Bronchial epithelial cell (primary cell): Measurements from ENCODE around the gene TMEM14A. TPM values are rescaled to one million over a fixed set of nuclear protein-coding genes. Genes with fewer than 3 reads are reported as not detected.
A peak's percentile ranks its signal among the peaks of the same experiment; 100 is the strongest.
"Not testable (repeated sequence)": the region's sequence is repeated elsewhere in the genome, so short reads cannot be mapped to it uniquely, and the experiment has no call there.

Source experiments
- DNase-seq: peaks from one replicate; pipeline ENCODE4 v3.0.0-alpha.2; 2010; ENCODE audit warnings: low read depth
- FAIRE-seq: peaks from 2 replicates; lab custom pipeline; 2011; peaks lifted over from hg19 to GRCh38; lab: Jason Lieb, UNC
- H3K27me3 ChIP-seq: 2 replicates; pipeline ENCODE4 v1.5.1; 2011; ENCODE audit warnings: low read length; ENCODE audit not compliant: control insufficient read depth, insufficient read depth
- H3K36me3 ChIP-seq: 2 replicates; pipeline ENCODE4 v1.5.1; 2011; ENCODE audit warnings: low read length; ENCODE audit not compliant: control insufficient read depth, insufficient read depth
- H3K4me3 ChIP-seq: 2 replicates; pipeline ENCODE4 v1.5.1; 2011; ENCODE audit warnings: mild to moderate bottlenecking, low read depth, low read length, control low read depth
- total RNA-seq: library from RNA; depleted of rRNA; stranded (reverse); fragments of >200 nt; gene quantifications from 2 replicates; pipeline ENCODE4 v1.2.1, GENCODE V29; 2014
- TF ChIP-seq, protein P1 (sequence below): IDR thresholded peaks from 2 replicates; pipeline ENCODE4 v1.5.1; 2011; ENCODE audit warnings: mild to moderate bottlenecking, moderate library complexity, low read length, control low read depth, inconsistent platforms; ENCODE audit not compliant: insufficient read depth, severe bottlenecking

Gene TMEM14A
- total RNA-seq, 1 donor from 2014 or later, result 22.6 TPM

DNA sequence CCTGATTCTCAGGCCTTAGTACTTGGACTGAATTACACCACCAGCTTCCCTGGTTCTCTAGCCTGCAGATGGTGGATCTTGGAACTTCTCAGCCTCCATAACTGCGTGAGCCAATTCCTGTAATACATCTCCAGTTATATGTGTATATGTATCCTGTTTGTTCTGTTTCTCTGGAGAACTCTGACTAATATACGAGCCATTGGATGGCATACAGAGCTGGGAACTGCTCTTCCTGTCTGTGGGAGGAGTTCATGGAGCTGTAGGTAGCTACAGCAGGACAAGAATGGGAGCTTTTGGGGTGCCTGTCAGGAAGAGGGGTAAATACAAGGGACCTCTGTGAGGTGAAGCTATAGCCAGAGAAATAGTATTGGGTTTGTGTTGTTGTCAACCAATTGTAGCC lies 41.2 kb downstream of the TMEM14A start:
- DNase-seq, result peak; percentile 72
- no peak for FAIRE-seq
- H3K36me3 ChIP-seq, result no peaks in the 10 kb centered on the region
- no peaks in the 10 kb centered on the region for H3K27me3 ChIP-seq
- TF ChIP-seq, protein P1, sequence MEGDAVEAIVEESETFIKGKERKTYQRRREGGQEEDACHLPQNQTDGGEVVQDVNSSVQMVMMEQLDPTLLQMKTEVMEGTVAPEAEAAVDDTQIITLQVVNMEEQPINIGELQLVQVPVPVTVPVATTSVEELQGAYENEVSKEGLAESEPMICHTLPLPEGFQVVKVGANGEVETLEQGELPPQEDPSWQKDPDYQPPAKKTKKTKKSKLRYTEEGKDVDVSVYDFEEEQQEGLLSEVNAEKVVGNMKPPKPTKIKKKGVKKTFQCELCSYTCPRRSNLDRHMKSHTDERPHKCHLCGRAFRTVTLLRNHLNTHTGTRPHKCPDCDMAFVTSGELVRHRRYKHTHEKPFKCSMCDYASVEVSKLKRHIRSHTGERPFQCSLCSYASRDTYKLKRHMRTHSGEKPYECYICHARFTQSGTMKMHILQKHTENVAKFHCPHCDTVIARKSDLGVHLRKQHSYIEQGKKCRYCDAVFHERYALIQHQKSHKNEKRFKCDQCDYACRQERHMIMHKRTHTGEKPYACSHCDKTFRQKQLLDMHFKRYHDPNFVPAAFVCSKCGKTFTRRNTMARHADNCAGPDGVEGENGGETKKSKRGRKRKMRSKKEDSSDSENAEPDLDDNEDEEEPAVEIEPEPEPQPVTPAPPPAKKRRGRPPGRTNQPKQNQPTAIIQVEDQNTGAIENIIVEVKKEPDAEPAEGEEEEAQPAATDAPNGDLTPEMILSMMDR, result no peak
- H3K4me3 ChIP-seq, result no peak overlapping the region

DNA sequence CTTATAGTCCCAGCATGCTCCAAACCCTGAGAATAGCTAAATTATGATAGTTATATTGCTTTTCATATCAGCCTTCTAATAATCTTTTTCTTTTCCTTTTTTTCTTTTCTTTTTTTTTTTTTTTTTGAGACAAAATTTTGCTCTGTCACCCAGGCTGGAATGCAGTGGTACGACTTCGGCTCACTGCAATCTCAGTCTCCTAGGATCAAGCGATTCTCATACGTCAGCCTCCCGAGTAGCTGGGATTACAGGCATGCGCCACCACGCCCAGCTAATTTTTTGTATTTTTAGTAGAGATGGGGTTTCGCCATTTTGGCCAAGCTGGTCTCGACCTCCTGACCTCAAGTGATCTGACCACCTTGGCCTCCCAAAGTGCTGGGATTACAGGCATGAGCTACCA lies 43.8 kb downstream of the TMEM14A start:
- not testable (repeated sequence) for H3K4me3 ChIP-seq, DNase-seq, FAIRE-seq, H3K27me3 ChIP-seq, H3K36me3 ChIP-seq

DNA sequence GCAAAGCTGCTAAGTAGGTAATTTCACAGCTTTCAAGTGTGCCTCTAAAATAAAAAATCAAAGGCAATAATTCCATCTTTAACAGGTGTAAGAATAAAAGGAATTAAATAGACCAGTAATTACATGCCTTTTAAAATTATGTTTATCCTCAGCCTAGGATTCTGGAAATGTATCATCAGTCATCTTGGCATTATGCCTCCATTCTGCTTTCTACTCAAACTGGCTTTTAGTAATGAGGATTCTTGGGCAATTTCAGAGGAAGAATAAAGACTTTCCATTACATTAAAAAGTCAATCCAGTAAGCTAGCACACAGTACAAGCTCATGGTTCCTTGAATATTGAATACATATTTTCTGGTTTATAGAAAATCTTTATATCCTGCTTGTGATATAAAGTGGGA lies 47.6 kb downstream of the TMEM14A start:
- FAIRE-seq, result no peak
- no peak overlapping the region for H3K4me3 ChIP-seq
- no peaks in the 10 kb centered on the region for H3K27me3 ChIP-seq
- H3K36me3 ChIP-seq, result no peaks in the 10 kb centered on the region
- TF ChIP-seq, protein P1, result no peak
- peak; percentile 31 for DNase-seq

DNA sequence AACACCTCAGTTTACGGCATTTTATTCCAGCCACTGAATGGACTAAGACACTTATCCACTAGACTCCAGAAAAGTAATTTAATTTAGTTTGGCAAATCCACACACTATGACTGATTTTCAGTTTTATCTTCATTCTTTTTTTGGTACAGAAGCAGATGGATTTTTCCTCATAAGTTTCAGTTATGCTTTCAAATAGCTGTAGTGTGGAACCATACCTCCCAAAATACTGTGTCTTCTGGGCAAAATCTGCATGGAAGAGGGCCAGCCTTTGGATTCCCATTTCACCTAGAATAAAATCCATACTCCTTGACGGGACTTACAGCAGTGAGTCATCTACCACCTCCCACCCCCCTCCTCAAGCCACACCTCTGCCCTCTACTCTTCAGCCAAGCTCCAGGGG lies 49.4 kb downstream of the TMEM14A start:
- FAIRE-seq (no peak), DNase-seq (no peak)
- TF ChIP-seq, protein P1, result no peak

DNA sequence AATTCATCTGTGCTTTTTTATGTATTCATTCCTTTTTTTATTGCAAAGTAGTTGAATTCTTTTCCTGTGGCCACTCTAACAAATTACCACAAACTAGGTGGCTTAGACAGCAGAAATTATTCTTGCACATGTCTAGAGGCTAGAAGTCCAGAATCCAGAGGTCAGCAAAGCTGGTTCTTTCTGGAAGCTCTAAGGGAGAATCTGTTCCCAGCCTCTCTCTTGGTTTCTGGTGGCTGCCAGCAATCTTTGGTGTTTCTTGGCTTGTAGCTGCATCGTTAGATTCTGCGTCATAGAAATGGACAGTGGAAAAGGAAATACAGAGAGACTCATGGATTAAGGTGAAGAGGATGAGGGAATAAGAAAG lies 53.1 kb downstream of the TMEM14A start:
- no peak for DNase-seq
- H3K36me3 ChIP-seq, result no peaks in the 10 kb centered on the region
- no peaks in the 10 kb centered on the region for H3K27me3 ChIP-seq
- no peak for FAIRE-seq
- TF ChIP-seq, protein P1, result no peak
- H3K4me3 ChIP-seq, result no peak overlapping the region

More for the DNA sequence above, 49.4 kb downstream of the TMEM14A start:
- no peaks in the 10 kb centered on the region for H3K36me3 ChIP-seq
- H3K27me3 ChIP-seq, result no peaks in the 10 kb centered on the region
- H3K4me3 ChIP-seq, result no peak overlapping the region

DNA sequence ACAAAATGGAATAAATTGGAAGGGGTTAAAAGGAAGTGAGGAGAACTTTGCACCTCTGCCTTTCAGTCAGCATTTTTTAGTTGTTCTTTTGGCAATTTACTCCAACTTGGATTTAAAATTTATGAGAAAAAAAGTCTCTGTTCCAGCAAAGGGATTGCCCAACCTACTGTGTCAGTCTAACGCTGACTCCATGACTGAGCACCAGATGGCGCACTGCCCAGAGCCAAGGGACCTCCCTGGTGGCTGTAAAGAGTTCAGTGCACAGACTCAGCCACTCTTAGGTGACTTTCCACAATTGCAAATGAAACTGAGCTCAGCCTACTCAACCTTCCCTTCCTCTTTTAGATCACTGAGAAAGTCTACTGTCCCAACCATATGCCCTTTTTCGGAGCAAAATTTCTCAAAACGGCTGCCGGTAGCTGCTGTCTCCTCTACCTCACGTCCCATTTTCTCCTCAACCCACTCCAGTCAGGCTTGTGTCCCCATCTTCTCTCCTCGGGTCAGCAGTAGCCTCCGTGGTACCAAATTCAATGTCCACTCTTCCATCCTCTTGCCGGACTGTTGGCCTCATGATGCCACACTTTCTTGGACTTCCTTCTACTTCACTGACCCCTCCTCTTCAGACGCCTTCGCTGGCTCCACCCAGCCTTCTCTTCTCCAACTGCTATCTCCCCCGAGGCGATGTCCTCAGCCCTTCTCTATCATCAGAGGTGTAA lies 53.7 kb downstream of the TMEM14A start:
- DNase-seq (peak; percentile 68), FAIRE-seq (no peak)

More for the DNA sequence above, 53.7 kb downstream of the TMEM14A start:
- TF ChIP-seq, protein P1, result peak; percentile 80
- Histone ChIP-seq H3K36me3 (no peaks in the 10 kb centered on the region), H3K4me3 (no peak overlapping the region), H3K27me3 (no peaks in the 10 kb centered on the region)
